Activated B cell treated with CpG ODN at 0.5 μM for 24 hours (primary cell): Measurements from ENCODE around the gene CACHD1. TPM values are rescaled to one million over a fixed set of nuclear protein-coding genes. Genes with fewer than 3 reads are reported as not detected.

Experiments
- ATAC-seq: fragments of 200-7000 bp; cut with Tn5 transposase; one replicate; pipeline ENCODE4 v1.10.0; 2021; ENCODE audit warnings: low read depth, mild to moderate bottlenecking, moderate library complexity
- CTCF ChIA-PET: fragments of 350-600 bp; sonication (Branson Sonifier 250); formaldehyde crosslinking; loops from one replicate; lab custom pipeline; 2021; ENCODE audit warnings: antibody characterized with exemption; lab: Charles Lee
- POLR2A ChIA-PET: fragments of 350-600 bp; sonication (Branson Sonifier 250); formaldehyde crosslinking; loops from one replicate; lab custom pipeline; 2021; ENCODE audit warnings: antibody characterized with exemption; lab: Charles Lee
- DNase-seq: peaks from one replicate; pipeline ENCODE4 v3.0.0; 2022
- H3K27ac Mint-ChIP-seq: one replicate; pipeline ENCODE4 v1.8.0; 2020; ENCODE audit warnings: mixed read lengths
- H3K27me3 Mint-ChIP-seq: one replicate; pipeline ENCODE4 v1.8.0; 2021; ENCODE audit warnings: mixed read lengths
- H3K36me3 Mint-ChIP-seq: one replicate; pipeline ENCODE4 v1.8.0; 2021; ENCODE audit warnings: low read depth, mixed read lengths
- H3K4me1 Mint-ChIP-seq: one replicate; pipeline ENCODE4 v1.8.0; 2021; ENCODE audit warnings: mixed read lengths
- H3K4me3 Mint-ChIP-seq: one replicate; pipeline ENCODE4 v1.8.0; 2020; ENCODE audit warnings: mild to moderate bottlenecking, mixed read lengths
- H3K9me3 Mint-ChIP-seq: one replicate; pipeline ENCODE4 v1.8.0; 2020; ENCODE audit warnings: mixed read lengths
- CTCF ChIP-seq: fragments of 200-600 bp; IDR thresholded peaks from one replicate; pipeline ENCODE4 v1.8.0; 2022; ENCODE audit warnings: antibody characterized with exemption, mild to moderate bottlenecking
- intact Hi-C: fragments of 100-400 bp; cut with micrococcal nuclease; formaldehyde crosslinking; loops from one replicate; pipeline ENCODE4 v1.15.1; 2024
- total RNA-seq: library from RNA; stranded (reverse); gene quantifications from 2 replicates; pipeline ENCODE4 v1.2.3, GENCODE V29; 2022

Gene CACHD1
- total RNA-seq, 1 donor from 2014 or later: 0.22 TPM

GRCh38 chr1:64594446-64594845 is 124.5 kb downstream of the CACHD1 start:
- CTCF ChIA-PET: no interaction called here
- no peaks in the 10 kb centered on the region for H3K4me1 Mint-ChIP-seq
- no peak overlapping the region for H3K4me3 Mint-ChIP-seq
- H3K9me3 Mint-ChIP-seq: no peaks in the 10 kb centered on the region
- DNase-seq: no peak
- intact Hi-C loops: no loop called here
- POLR2A ChIA-PET: no interaction called here
- no peak for TF ChIP-seq CTCF
- peaks cover 3% of the 10 kb centered on the region for H3K27me3 Mint-ChIP-seq
- H3K36me3 Mint-ChIP-seq: no peaks in the 10 kb centered on the region
- H3K27ac Mint-ChIP-seq: no peak overlapping the region
- ATAC-seq: no peak

- no peaks in the 10 kb centered on the region for H3K9me3 Mint-ChIP-seq
- intact Hi-C loops: no loop called here
- no peak for TF ChIP-seq CTCF
- no peaks in the 10 kb centered on the region for H3K36me3 Mint-ChIP-seq
- POLR2A ChIA-PET: no interaction called here
- no peak for ATAC-seq
- no peak for DNase-seq
- no peaks in the 10 kb centered on the region for H3K4me1 Mint-ChIP-seq
- peaks cover 3% of the 10 kb centered on the region for H3K27me3 Mint-ChIP-seq
- CTCF ChIA-PET: no interaction called here
- H3K27ac Mint-ChIP-seq: no peak overlapping the region
- H3K4me3 Mint-ChIP-seq: no peak overlapping the region
Observed at GRCh38 chr1:64595871-64596515, 126.1 kb downstream of the CACHD1 start.

GRCh38 chr1:64597113-64597512 is 127.2 kb downstream of the CACHD1 start:
- DNase-seq (no peak), ATAC-seq (no peak)
- POLR2A ChIA-PET: no interaction called here
- Mint-ChIP-seq H3K9me3 (no peaks in the 10 kb centered on the region), H3K27me3 (peaks cover 3% of the 10 kb centered on the region), H3K36me3 (no peaks in the 10 kb centered on the region), H3K4me3 (no peak overlapping the region), H3K4me1 (no peaks in the 10 kb centered on the region), H3K27ac (no peak overlapping the region)
- CTCF ChIA-PET: no interaction called here
- no peak for TF ChIP-seq CTCF
- intact Hi-C loops: no loop called here

DNA sequence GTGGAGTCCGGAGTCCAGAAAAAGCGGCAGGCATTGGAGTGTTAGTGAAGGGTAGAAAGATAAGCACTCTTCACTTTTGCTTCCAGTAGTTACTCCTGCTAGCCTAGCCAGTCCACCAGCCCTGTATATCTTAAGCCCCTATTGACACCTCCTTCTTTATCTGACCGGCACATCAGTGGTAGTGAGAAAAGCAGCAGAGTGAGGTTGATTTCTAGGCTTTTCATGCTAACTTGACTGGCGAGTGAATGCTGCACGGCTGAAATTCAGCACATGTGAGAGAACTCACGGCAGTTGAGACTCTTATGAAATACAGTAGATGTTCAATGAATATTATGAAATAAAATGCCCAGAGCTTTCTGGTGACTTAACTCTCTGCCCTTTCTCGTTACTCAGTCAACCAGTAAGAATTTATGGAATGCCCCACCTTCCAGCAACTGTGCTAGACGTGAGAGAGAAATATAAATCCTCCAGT is 128.2 kb downstream of the CACHD1 start:
- ChIA-PET CTCF (no interaction called here), POLR2A (no interaction called here)
- no peaks in the 10 kb centered on the region for H3K4me1 Mint-ChIP-seq
- H3K27ac Mint-ChIP-seq: no peak overlapping the region
- no peak for ATAC-seq
- intact Hi-C loops: no loop called here
- no peak for TF ChIP-seq CTCF
- H3K36me3 Mint-ChIP-seq: no peaks in the 10 kb centered on the region
- no peak for DNase-seq
- H3K9me3 Mint-ChIP-seq: no peaks in the 10 kb centered on the region
- H3K4me3 Mint-ChIP-seq: no peak overlapping the region
- H3K27me3 Mint-ChIP-seq: peaks cover 3% of the 10 kb centered on the region

DNA sequence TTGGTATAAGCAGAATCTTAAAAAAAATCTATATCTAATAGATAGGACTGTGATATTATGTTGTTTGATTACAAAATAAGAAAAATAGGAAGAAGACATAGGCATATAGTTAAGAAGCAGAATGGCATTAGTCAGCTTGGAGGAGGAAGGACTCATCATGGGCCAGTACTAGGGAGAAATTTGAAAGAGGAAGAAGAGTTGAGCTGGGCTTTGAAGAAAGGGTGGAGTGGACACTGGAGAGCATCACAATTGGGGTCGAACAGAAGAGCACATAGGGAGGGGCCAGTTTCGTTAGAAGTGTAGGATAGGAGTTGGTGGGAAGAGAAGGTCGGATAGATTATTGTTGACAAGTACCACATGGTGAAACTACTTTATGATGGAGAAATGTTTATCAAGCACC is 129.3 kb downstream of the CACHD1 start:
- Mint-ChIP-seq H3K27me3 (peaks cover 3% of the 10 kb centered on the region), H3K27ac (no peak overlapping the region), H3K9me3 (no peaks in the 10 kb centered on the region), H3K4me1 (no peaks in the 10 kb centered on the region), H3K36me3 (no peaks in the 10 kb centered on the region), H3K4me3 (no peak overlapping the region)
- ChIA-PET POLR2A (no interaction called here), CTCF (no interaction called here)
- DNase-seq: no peak
- ATAC-seq: no peak
- intact Hi-C loops: no loop called here
- TF ChIP-seq CTCF: no peak
